COLO829 (cell line): Measurements from ENCODE around the gene RGMA.
A peak's percentile ranks its signal among the peaks of the same experiment; 100 is the strongest.

Experiments used
- DNase-seq: peaks from one replicate; pipeline ENCODE4 v3.0.0; 2012; ENCODE audit warnings: low spot score

RGMA gene

GRCh38 chr15:93091465-93091864 lies 2.5 kb upstream of the RGMA start:
- DNase-seq: no peak

DNA sequence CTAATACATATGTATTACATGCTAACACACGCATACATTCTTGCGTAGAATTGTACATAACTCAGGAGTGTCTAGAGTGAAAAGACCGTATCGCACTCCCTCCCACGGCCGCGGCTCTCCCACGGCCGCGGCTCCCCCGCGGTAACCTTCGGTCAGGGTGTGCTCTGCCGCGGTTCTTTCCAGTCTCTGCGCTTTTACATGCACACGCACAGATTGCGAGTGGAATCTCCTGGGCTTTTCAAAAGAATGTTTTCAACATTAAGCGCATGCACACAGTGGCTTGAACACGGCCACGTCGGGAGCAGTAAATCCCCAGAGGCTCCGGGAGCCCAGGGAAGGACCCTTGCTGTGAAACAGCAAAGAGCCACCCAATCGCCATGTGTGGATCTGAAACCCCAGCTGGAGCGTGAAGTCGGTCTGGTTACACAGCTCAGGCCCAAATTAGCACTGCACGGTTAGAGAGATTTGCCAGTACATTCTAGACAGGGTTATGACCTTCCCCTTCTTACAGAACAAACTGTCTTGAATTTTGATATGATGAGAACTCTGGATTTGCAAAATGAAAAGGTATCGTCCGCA lies 805 bp upstream of the RGMA start:
- DNase-seq: no peak

DNA sequence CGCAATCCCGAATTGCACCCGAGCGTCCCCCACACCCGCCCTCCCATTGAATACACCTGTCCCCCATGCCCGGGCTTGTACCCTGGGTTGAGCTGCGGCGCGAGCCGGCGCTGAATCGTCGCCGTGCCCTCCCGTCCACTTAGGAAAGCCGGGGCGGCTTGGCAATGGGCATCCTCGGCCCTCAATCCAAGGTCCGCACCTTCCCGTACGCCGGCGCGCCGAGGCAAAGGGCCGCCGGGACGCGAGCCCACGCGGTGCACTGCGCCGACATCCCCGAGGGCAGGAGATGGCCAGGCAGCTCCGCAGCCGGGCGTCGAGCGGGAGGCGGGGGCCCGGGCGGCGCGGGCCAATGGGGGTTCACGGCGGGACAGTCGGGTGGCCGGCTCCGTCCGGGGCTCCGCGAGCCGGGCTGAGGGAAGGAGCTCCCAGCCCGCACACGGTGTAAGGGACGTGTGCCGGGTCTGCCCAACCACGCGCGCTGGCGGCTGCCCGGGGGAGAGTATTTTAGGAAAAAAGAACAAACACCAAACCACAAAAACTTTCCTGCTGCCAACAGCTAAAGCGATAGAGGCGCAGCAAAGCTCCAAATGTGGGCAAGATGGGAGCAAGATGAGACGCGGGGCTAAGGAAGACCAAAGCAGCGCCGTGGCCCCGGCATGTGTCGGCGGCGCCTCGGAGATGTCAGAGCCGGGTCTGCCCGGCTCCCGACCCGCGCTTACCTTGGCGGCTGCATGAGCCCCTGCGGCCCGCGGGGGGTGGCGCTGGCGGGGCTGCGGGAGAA lies 621 bp downstream of the RGMA start:
- DNase-seq: no peak

DNA sequence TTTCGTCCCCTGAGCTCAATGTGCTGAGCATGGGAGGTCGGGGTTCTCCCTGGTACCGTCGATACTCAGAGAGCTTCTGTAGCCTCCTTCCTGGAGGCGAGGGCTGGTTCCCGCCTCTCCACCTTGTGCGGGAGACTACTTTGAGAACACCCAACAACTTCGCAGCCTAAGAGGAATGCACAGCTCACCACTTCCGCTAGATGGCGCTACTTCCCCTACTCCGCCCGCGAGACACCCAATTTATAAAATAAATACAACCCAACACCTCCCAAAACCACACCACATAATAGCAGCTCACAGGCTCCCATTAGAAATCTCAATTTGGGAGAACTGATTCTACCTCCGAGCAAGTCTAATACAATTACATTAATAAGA lies 1.2 kb downstream of the RGMA start:
- DNase-seq: peak; percentile 60

- no peak for DNase-seq
These were observed 2.2 kb downstream of the RGMA start for GRCh38 chr15:93086791-93087190.

DNA sequence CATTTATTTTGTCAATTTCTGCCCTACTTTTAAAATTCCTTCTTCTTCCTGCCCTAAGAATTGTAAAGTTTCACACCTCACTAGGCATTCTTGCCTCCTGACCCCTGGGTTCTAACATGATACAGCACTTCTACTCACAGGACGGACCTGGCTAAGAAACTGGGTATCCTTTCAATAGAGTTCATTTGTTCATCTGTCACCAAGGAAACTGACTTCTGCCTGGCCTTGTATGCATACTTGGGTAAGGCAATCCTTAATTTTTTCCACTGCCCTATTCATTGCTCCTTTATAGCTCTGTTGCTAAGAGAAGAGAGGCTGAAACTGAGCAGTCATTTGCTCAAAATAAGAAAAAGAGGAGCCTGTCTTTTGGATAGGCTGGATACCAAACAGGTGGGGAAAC lies 3.3 kb downstream of the RGMA start:
- no peak for DNase-seq

- DNase-seq: no peak
These were observed 6.2 kb downstream of the RGMA start for GRCh38 chr15:93082861-93083260.

- no peak for DNase-seq
These were observed 7.6 kb downstream of the RGMA start for GRCh38 chr15:93081399-93081798.

GRCh38 chr15:93080451-93080850 lies 8.6 kb downstream of the RGMA start:
- DNase-seq: no peak

GRCh38 chr15:93076875-93077274 lies 12.1 kb downstream of the RGMA start:
- no peak for DNase-seq

DNA sequence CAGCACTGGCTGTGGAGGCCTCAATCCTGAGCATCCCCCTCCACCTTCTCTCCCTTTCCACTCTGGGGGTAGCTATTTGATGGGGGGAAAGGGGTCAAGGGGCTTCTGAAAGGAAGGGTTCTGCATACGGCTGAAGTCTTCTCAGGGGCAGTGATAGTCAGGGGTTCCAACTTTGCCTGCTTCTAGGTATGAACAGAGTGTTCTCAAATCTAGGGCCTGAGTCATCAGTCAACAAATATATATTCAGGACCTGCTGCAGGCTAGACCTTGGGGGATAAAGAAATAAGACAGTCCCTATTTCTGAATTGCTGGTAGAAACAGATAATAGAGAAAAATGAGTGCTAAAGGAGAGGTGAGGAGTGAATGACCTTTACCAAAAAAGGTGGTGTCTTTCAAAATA lies 12.8 kb downstream of the RGMA start:
- no peak for DNase-seq

- DNase-seq: no peak
These were observed 14.4 kb downstream of the RGMA start for GRCh38 chr15:93074599-93074998.

DNA sequence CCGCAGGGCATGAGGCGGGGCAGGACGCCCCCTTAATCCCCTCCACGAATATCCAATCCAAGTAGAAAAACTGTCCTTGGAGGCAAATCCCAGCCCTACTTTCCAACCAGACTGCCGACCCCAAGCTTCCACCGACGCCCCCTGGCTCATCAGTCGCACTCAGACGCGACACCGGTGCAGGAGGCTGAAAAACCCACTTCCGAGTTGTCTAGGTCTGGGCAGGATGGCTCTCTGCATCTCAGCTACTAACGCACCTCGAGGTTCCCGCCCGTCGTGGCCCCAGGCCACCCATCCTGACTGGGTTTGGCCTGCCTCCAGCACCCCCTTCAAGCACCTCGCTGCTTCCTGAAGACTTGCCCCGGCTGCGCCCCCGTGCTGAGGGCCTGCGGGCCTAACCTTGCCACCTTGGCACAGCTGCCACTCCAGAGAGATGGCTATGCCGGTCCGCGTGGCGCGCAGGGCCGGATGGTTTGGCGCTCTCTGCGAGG lies 15.5 kb downstream of the RGMA start:
- DNase-seq: no peak

DNA sequence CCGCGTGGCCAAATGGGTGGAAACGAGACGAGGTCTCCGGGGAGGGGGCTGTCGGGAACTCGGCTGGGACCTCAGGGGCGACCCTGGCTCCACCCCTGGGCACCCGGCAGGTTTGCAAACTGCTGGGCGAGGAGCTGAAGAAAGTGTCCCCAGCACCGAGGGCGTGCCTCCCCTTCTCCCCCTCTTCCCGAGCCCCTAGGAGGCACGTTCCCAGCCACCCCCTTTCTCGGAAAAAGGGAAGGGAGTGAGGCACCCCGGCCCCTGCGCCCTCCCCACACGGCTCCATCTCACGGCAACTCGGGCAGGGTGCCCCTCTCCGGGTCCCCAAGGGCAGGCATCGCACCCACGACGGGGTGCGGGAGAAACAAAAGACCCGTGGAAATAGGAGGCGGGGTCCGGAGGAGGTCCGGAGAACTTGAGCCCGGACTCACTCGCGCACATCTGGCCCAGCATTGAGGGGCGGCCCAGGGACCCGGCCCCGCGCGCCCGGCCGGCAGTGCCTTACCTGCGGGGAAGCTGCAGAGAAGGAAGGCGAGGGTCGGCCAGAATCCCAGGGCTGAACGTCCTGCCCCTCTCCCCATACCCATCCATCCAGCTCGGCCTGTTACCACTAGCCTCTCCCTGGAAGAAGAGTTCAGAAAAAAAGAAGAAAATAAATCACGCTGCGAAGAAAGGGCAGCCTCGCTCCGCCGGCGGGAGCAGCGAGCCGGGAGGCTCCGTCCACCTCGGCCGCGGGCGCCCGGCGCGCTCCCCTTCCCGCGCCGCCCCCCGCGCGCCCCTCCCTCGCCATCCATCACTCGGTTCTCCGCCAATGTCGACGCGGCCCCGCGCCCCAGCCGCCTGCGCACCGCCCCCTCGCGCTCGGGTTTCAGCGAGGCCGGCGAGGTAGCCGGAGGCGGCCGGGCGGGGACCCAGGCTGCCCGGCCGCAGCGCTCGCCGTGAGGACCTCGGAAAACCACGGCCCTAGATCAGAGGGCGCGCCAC lies 16.3 kb downstream of the RGMA start:
- no peak for DNase-seq

DNA sequence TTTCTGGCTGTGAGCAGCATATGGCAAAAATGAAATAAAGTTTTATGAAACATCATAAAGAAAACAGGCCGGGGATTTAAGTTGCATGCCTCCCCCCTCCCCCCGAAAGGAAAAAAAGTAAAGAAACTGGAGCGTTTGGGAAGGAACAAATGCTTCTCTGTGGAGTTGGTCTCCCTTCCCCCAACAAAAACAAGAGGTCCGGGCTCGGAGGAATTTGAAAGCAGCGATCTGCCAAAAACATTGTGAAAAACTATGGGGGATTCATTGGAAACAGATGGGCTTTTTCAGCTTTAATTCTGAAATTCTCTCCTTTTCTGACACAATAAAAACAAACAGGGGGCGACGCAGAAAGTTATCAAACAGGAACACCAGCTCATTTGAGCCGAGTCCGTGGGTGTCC lies 17.0 kb downstream of the RGMA start:
- DNase-seq: peak; percentile 79

- no peak for DNase-seq
These were observed 17.5 kb downstream of the RGMA start for GRCh38 chr15:93071469-93071936.

- DNase-seq: no peak
These were observed 18.3 kb downstream of the RGMA start for GRCh38 chr15:93070551-93071296.

DNA sequence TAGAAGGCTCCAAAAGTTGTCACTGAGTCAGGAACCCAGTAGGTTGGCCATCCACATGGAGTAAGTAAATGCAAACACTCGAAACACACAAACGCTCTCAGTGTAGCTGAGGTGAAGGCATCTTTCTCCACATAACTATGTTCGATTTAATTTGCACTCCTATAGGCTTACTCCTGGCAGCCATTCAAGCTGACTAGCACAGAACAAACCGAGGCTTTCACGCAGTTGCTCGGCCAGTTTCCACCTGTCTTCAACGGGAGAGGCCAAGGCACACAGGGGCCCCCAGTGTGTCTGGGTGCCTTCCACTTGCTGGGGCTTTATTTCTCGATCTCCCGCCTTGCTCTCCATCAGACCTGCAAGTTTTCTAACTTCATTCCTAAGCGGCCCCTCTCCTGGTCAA lies 18.9 kb downstream of the RGMA start:
- no peak for DNase-seq

DNA sequence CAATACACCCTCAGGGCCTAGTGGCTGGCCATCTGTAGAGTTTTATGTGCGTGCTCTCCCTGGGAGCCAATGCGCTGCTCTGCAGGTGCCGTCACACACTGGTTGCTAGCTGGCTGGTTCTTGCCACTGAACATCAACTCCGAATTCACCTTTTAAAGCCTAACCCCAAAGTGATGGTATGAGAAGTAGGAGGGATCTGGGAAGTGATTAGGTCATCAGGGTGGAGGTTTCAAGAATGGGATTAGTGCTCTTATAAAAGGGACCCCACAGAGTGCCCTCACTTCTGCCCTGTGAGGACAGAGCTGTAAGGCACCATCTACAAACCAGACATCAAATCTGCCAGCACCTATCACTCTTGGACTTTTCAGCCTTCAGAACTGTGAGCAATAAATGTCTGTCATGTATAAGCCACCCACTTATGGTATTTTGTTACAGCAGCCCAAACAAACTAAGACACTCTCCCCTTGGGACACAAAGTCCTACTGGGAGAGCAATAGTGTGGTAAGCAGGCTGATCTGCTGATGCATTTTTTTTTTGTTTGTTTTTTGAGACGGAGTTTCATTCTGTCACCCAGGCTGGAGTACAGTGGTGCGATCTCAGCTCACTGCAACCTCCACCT lies 20.3 kb downstream of the RGMA start:
- DNase-seq: no peak

DNA sequence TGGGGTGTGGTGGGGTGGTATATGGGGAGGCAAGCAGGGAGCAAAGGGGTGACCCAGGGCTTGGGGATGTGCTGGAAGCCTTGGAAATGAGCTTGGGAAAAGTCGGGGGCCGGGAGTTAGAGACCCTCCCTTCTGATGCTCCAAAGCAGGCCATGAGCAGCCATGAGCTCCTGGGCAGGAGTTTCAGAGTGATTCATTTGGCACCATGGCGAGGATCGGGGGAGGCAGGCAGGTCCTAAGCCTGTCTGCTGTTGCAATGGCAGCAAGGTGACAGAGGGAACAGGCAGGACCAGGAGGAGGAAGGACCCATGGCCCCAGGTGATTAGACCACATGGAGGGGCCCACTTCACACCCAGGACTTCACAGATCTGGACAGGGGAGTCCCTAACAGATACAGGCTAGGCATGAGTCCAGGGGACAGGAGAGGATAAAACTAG lies 21.3 kb downstream of the RGMA start:
- no peak for DNase-seq
